NCI-H2227 treated with DMSO at 0.1 percent for 48 hours (cell line): ENCODE measurements around the gene PAFAH2.

Experiments used
- DNase-seq: peaks from one replicate; lab custom pipeline; 2025; lab: John Stamatoyannopoulos, UW

Gene PAFAH2

DNA sequence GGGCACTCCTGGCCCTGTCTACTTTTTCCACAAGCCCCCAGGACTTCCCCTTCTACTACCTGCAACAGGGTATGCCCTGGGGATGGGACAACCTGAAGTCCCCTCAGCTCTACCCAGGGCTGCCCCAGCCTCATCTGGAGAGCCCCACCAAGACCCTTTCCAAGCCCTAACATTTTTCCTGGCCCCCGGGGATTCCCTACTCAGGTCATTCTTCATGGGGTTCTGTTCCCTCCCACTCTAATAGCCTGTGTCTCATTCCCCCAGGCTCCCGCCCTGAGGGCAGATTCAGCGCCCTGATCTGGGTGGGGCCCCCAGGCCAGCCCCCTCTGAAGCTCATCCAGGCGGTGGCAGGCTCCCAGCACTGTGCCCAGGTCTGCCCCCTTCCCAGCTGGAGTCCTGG lies 33.3 kb upstream of the PAFAH2 start:
- no peak for DNase-seq

DNA sequence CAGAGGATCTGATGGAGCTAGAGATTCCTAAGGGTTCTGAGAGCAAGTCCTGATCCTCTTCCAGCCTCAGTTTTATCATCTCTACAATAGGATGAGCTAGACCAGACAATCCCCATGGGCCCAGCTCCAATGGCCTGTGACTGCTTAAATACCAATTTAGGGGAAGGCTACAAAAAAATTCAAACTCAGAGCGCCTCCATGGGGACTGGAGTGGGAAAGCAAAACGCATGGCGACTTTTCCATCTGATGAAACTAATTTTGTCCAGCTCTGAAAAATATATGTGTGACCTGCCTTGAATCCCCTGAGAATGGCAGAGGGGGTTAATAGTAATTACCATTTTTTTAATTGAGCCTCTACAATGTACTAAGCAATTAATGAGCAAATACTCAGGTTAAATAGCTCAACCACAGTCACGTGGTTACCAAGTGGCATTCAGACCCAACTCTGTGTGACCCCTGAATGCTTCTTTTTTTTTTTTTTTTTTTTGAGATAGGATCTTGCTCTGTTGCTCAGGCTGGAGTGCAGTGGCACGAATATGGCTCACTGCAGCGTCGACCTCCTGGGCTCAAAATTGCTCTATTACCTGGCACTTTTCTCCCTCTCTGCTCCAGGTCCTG lies 32.1 kb upstream of the PAFAH2 start:
- no peak for DNase-seq

DNA sequence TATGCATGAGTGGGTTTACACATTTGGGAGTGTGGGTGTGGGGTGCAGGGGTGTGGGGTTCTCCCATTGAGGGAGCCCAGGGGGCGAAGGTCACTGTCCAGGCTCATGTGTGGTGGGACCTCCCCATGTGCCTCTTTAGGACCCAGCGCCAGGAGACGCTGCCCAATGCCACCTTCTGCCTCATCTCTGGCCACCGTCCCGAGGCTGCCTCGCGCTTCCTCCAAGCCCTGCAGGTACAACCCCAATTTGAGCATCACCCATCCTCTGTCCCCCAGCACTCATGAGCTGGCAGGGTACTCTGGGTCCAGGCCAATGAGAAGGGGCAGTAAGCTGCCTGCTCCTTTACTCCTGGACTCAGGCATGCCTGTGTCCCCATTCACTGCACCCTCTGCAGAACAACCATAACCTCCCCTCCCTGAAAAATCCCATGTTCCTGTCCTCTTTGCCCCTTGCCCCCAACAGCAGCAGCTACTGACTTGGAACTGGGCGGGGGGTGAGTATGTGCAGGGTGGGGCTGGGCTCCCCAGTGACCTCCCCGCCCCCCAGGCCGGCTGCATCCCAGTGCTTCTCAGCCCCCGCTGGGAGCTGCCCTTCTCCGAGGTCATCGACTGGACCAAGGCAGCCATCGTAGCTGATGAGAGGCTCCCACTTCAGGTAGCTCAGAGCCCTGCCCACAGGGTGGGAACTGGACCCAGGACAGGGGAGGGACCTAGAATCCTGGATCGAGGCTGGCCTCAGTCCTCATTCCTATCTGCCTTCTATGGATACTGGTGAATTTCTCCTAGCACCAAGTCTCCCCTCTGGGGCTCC lies 31.4 kb upstream of the PAFAH2 start:
- DNase-seq, result no peak

DNA sequence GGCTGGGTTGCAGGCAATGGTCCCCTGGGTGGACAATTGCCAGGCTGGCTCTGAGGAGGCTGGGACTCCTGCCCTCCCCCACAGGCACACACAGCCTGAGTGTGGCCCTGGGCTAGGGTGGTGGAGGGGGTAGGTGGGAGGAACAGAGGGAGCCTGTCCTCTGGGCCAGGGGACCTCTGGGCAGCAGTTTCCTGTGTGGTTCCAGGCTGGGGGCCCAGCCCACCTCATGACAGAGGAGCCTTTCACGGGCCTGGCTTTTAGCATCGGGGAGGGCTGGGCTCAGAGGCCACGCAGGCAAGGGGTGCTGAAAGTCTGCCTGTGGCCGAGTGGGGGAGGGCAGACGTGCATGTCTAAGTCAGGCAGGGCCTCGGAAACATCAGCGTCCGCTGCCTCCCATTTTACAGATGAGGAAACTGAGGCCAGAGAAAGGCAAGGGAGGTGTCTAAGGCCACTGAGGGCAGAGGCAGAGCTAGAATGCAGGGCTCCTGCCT lies 30.7 kb upstream of the PAFAH2 start:
- no peak for DNase-seq

DNA sequence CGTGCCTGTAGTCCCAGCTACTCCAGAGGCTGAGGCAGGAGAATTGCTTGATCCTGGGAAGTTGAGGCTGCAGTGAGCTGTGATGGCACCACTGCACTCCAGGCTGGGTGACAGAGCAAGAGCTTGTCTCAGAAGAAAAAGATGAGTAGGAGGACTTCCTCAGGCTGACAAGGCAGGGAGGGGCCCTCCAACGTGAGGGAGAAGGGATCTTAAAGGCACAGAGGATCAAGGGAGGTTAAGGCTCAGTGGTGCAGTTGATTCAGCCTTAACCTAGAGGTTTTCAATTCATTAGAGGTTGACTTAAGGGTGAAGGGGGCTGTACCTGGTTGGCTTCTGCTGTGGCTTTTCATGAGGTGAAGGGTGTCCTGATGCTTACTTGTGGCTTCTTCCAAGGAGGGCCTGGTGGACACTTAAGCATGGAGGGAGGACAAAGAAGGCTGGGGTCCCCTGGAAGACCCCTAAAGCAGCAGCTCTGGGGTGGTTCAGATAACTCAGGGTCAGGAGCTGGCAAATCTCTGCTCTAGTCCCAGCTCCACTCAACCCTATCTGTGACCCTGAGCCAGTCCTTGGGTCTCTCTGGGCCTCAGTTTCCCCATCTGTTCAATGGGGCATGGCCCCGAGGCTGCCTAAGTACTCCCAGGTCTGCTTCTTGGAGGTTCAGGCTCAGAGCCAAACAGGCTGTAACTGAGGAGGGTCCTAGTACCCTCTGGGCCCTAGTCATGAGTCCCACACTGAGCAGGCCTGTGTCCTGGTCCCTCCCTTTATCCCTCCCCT lies 30.0 kb upstream of the PAFAH2 start:
- DNase-seq, result no peak

DNA sequence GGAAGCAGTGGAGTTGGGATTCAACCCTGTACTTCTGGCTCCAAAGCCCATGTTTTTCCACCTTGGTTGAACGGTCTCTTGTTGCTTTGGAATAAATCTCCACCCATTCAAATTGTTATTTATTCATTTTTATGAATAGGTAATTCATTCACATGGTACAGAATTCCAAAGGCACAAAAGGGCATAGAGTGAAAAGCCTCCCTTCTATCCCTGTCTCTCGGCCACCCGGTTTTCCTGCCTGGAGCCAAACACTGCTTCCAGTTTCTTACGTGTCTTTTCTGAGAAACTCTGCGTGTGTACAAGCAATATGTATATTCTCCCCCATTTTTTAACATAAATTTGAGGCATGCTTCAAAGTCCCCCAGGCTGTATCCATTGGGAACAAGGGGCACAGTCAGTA lies 27.7 kb upstream of the PAFAH2 start:
- no peak for DNase-seq

DNA sequence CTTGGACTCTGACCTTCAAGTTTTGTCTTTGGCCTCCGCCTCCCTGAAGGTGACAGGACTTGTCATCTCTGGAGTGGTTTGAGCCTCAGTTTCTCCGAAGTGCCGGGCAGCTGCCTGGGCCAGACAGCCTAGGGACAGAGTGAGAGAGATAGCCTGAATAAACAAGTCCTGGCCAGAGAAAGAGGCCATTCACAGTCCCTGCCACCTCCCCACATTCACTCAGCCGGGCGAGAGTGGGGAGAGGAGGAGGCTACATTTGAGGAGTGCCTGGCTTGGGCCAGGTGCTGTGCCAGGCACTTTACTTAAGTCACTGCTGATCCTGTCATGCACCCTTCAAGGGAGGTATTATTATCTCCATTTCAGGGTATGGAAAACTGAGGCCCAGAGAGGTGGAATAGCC lies 27.2 kb upstream of the PAFAH2 start:
- DNase-seq, result no peak

DNA sequence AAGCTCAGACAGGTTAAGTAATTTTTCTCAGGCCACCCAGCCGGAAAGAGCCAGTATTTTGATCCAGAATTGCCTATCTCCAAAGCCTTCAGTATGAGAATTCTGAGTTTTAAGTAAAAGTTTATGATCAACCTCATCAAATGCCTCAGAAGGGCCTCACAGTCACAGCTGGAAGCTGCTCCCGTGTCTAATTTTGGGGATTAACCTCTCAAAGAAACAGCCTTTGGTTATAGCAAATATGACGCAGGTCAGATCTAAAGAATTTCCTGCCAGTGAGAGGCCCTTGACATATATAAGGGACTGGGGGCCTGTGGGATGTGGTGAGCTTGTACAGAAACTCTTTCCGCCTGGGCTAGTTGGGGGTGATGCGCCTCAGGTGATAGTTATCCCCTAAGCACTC lies 26.0 kb upstream of the PAFAH2 start:
- no peak for DNase-seq

DNA sequence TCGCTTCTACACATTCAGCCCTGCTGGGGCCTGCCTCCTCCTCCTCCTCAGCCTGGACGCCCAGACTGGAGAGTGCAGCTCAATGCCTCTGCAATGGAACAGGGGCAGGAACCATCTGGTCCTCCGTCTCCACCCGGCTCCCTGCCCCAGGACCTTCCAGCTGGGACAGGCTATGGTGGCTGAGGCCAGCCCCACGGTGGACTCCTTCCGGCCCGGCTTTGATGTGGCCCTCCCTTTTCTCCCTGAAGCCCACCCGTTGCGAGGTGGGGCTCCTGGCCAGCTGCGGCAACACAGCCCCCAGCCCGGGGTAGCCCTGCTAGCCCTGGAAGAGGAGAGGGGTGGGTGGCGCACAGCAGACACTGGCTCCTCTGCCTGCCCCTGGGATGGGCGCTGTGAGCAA lies 25.1 kb upstream of the PAFAH2 start:
- DNase-seq, result no peak

DNA sequence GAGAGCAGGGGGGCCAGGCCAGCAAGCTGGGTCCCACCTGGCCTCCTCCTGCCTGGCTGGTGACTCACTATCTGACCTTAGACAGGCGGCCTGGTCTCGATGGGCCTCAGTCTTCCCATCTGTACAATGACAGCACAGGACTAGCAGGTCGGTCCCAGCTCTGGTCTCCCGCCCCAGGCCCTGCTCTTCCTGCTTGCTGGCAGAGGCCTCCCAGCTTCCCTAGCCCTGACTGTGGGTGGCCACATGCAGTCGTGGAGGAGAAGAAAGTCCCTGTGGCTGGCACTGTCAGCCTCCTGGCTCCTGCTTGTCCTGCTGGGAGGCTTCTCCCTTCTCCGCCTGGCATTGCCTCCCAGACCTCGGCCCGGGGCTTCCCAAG lies 24.5 kb upstream of the PAFAH2 start:
- no peak for DNase-seq

DNA sequence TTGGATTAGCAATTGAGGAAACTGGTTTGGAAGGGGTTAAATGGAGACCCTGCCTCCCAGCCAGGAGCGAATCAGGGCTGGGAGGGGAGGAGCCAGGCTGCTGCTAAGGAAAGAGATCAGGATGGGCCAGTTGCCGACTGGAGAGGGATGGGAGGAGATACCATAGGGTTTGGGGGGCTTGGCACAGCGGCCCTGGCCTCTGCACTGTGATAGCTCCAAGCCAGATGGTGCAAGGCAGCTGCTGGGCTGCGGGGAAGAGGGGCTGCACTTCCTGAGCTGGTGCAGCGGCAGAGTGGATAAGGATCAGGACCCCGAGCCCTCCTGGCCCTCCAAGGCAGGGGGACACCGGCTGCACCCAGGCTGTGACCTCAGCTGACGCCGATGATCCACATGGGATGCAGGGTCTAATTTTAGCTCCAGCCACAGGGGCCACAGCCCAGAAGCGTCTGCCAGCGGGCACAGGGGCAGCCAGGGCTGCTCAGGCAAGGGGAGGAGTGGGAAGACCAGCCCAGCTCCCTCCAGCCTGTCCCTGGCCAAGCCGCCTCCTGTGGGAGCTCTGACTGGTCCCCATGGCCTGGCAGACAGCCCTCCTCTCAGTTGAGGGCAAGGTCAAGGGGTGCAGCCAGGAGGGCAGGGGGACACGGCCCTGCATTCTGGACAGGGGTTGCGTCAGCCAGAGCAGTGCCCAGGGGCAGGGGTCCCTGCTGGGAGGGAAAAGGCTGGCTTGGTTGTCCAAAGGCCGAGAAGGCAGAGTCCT lies 24.0 kb upstream of the PAFAH2 start, which contains the start of gene EXTL1:
EXTL1 (plus strand) TSS at position 129 of the 757 bp plus-strand sequence. CDS start 872 bp downstream, outside the sequence.
- peak; percentile 55 for DNase-seq

DNA sequence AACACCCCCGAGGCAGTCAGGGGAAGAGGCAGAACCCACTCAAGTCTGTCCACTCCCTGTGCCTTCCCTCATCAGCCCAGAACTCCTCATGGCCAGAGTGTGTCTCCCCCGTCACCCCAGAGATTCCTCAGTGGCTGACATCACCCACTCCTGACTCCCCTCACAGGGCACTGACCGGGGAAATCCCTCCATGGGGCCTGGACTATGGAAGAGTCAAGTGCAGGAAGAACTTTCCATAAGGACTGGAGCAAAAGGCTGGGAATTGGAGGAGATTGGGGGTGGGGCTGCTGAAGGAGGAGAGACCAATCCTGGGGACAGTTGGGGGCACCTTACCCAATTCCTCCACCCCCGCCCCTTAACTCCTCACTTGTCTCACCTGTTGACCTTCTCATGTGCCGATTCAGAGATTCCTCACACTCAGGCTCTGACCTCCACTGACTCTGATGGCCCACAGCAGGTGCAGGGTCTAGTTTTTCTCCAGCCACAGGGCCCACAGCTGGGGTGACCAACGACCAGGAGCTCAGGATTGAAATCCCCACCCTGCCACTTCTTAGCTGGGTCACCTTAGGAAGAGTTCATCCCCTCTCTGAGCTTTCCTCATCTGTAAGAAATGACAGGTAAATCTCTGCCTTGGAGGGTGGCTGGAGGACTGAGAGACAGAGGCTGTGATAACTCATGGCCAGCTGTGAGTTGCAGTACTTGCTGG lies 23.2 kb upstream of the PAFAH2 start:
- DNase-seq, result no peak

DNA sequence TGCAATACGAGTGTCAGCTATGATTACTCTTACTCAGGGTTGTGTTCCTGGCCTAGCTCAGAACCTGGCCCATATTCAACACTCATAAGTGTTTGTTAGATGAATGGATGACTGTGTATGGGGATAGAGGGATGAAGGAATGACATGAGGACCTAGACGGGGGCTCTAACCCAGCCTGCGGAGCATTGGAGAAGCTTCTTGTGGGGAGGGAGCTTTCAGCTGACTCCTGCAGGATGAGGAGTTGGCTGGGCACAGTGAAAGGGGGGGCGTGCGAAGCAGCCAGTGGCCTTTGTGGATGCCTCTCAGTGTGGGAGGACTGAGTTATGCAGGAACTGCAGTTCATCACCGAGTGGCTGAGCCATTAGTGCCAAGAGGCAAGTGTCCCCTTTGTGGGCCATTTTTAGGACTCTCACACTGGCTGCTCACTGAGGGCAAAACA lies 22.5 kb upstream of the PAFAH2 start:
- DNase-seq, result no peak

DNA sequence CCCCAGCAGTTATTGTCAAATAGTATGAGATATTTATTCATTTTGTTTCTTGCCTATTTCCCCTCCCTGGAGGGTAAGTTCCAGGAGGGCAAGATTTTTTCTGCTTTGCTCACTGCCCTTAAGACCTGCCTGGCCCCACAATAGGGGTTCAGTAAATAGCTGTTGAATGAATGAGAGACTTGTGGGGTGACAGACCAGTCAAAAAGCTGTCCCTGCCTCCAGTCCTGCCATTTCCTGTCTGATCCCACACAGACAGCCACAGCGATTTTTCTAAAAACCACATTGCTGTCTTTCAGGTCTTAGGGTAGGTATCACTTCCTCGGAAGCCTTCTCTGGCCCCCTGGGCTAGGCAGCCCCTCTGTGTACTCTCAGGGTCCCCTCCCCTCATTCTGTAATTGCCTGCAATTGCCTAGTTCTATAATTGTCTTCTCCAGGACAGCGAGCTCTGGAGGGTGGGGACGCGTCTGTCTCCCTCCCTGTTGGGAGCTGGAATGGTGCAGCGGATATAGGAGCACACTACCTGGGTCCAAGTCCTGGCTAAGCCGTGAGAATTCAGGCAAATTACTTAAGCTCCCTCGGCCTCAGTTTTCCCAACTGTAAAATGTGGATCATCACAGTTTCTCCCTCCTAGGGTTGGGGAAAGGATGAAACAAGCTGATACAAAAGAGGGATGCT lies 21.9 kb upstream of the PAFAH2 start:
- peak; percentile 22 for DNase-seq

DNA sequence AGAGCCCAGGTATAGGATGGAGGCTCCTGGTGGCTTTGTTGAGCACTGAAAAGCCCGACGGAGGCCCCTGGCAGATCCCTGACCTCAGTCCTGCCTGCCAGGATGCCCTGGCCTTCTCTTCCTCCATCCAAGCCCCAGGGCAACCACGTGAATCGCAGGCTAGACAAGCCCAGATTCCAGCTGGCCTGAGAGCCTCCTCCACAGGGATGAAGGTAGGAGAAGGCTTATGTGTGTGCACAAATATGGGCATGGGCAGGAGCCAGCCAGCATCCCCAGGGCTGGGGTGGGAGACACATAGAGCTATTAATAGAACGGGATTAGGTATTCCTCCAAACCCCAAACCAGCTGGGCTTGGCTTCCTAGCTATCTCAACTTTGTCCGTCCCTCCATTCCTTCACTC lies 19.7 kb upstream of the PAFAH2 start:
- no peak for DNase-seq

DNA sequence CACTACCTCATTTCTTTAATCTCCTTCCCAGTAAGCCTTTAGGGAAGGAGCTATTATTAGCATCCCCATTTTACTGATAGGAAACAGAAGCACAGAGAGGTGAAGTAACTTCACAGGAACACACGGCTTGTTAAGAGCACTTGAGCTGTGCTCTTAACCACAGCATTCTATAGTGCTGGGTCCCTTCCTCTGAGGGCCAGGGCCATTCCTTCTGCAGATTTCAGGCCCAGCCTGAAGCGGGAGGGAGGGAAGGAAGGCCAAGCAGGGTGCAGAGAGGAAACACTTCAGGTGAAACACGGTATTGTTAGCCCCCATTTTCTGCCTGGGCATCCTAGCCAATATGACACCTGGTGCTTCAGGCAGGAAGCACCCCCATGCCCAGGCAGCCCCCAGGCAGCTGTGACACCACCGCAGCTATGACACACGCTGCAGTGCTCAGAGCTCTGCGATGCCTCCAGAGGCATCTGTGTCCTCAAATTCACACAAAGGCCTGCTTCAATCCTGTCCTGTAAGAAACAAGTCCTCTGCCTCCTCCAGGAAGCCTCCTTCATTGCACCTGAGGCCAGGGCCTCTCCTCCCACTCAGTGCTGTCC lies 19.2 kb upstream of the PAFAH2 start:
- DNase-seq, result no peak

DNA sequence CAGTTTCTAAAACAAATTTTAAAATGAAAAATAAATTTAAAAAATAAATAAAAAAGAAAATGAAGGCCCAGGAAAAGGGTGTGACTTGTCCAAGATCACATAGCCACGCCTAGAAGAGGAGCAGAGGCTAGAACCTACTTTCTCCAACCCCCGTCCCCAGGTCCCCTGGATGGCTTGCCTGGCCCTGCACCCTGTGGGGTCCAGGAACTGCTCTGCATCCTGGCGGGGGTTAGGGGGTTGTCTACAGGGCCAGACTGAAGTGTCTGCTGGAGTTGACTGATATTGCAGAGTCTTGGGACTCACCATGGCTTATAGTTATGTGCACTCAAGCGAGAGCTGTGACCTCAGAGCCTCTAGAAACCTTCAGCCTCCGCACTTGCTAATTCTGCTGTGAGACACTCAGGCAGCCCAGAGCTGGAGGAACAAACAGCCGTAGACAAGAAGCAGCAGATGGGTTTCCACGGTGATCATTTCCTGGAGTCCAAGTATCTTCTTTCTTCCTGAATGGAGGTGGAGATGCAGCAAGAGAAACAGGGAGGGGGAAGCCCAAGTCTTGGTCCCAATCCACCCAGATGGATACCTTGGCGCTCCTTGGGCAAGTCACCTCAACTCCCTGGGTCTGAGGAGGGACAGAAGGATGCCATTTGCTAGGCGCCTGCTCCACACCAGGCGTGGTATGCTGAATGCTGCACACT lies 18.5 kb upstream of the PAFAH2 start:
- peak; percentile 33 for DNase-seq

DNA sequence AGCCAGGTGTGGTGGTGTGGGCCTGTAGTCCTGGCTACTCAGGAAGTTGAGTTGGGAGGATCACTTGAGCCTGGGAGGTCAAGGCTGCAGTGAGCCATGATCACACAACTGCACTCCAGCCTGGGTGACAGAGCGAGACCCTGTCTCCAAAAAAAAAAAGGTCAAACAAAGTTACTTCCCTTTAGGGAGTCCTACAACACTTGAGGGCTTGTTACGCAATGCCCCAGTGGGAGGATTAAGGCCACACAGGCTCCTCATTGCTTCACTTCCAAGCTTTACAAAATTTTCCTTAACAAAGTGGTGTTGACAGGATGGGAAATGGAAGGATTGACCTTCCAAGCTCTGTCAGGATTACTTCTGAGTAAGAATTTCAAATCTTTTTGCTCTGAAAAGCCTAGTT lies 17.5 kb upstream of the PAFAH2 start:
- DNase-seq, result no peak

DNA sequence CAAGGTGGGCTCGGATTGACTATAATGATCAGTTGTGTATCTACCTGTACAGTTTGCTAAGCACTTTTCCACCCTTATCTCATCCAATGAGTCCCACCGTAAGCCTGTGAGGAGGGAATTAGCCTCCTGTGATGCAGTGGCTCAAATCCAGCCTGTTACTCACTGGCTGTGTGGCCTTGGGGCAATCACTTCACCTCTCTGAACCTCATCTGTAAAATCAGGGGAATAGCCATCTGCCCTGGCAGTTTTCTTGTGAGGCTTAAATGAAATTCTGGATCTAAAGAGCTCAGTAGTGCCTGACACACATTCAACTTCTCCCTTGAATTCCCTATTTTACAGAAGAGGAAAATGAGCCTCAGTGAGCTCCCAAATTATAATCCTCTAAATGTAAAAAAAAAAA lies 16.3 kb upstream of the PAFAH2 start:
- no peak for DNase-seq

DNA sequence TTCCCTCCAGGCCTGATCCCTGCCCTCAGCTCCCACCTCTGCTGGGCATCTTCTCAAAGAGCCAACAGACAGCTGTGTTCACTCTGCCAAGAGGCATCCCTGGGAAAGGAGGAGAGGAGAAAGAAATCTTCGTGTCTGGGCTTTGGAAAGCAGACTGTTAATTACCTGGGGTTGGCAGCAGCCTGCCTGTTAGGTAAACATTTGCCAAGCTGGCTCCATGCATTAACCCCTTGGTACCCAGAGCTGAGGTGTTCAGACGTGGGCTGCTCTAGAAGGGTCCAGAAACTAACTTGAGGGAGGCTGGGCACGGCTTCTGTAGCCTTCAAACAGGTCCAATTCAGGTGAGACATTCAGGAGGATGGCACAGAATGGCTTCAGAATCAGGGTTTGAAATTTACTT lies 15.0 kb upstream of the PAFAH2 start:
- no peak for DNase-seq
